Parathyroid adenoma (tissue), 2 donors: Measurements from ENCODE around the gene SLC22A17.
A peak's percentile ranks its signal among the peaks of the same experiment; 100 is the strongest.

Experiments used
- H2AFZ ChIP-seq: fragments of 300-600 bp; sonication (generic); one replicate; pipeline ENCODE4 v1.7.0; 2017; ENCODE audit warnings: antibody characterized with exemption, mild to moderate bottlenecking
- H3K27ac ChIP-seq: fragments of 300-600 bp; sonication (generic); one replicate; pipeline ENCODE4 v1.7.0; 2017
- H3K27me3 ChIP-seq: fragments of 300-600 bp; sonication (generic); one replicate; pipeline ENCODE4 v1.7.0; 2017; ENCODE audit warnings: low read length; ENCODE audit not compliant: control insufficient read depth, insufficient read depth
- H3K36me3 ChIP-seq: fragments of 300-600 bp; sonication (generic); one replicate; pipeline ENCODE4 v1.7.0; 2017; ENCODE audit warnings: low read length; ENCODE audit not compliant: control insufficient read depth, insufficient read depth
- H3K4me1 ChIP-seq: fragments of 300-600 bp; sonication (generic); one replicate; pipeline ENCODE4 v1.7.0; 2017; ENCODE audit warnings: control low read depth
- H3K4me2 ChIP-seq: fragments of 300-600 bp; sonication (generic); one replicate; pipeline ENCODE4 v1.7.0; 2017; ENCODE audit warnings: low read length
- H3K4me3 ChIP-seq: fragments of 300-600 bp; sonication (generic); one replicate; pipeline ENCODE4 v1.7.0; 2017; ENCODE audit warnings: low read depth, low read length
- H3K79me2 ChIP-seq: fragments of 300-600 bp; sonication (generic); one replicate; pipeline ENCODE4 v1.7.0; 2017; ENCODE audit warnings: control low read depth
- H3K9ac ChIP-seq: fragments of 300-600 bp; sonication (generic); one replicate; pipeline ENCODE4 v1.7.0; 2017; ENCODE audit warnings: mild to moderate bottlenecking
- H3K9me3 ChIP-seq: fragments of 300-600 bp; sonication (generic); one replicate; pipeline ENCODE4 v1.7.0; 2017; ENCODE audit warnings: low read length; ENCODE audit not compliant: control insufficient read depth
- CTCF ChIP-seq: fragments of 300-600 bp; sonication (generic); IDR thresholded peaks from one replicate; pipeline ENCODE4 v1.7.0; 2017; ENCODE audit warnings: antibody characterized with exemption, mild to moderate bottlenecking
- donor health status: primary hyperparathyroidism.

SLC22A17 gene

GRCh38 chr14:23354990-23355389 is 2.3 kb upstream of the SLC22A17 start:
- H3K9me3 ChIP-seq: no peaks in the 10 kb centered on the region
- H3K4me2 ChIP-seq: no peak overlapping the region
- H2AFZ ChIP-seq: no peak overlapping the region
- no peak for TF ChIP-seq CTCF
- no peak overlapping the region for H3K27ac ChIP-seq
- H3K79me2 ChIP-seq: no peaks in the 10 kb centered on the region
- peaks cover 7% of the 10 kb centered on the region for H3K4me1 ChIP-seq
- no peaks in the 10 kb centered on the region for H3K36me3 ChIP-seq
- H3K9ac ChIP-seq: no peak overlapping the region
- no peak overlapping the region for H3K4me3 ChIP-seq
- no peaks in the 10 kb centered on the region for H3K27me3 ChIP-seq

GRCh38 chr14:23353433-23353780 is 720 bp upstream of the SLC22A17 start:
- H3K36me3 ChIP-seq: no peaks in the 10 kb centered on the region
- no peaks in the 10 kb centered on the region for H3K9me3 ChIP-seq
- H3K4me3 ChIP-seq: no peak overlapping the region
- no peaks in the 10 kb centered on the region for H3K79me2 ChIP-seq
- TF ChIP-seq CTCF: no peak
- peaks cover 7% of the 10 kb centered on the region for H3K4me1 ChIP-seq
- no peak overlapping the region for H3K4me2 ChIP-seq
- H3K27ac ChIP-seq: no peak overlapping the region
- H3K9ac ChIP-seq: no peak overlapping the region
- no peaks in the 10 kb centered on the region for H3K27me3 ChIP-seq
- no peak overlapping the region for H2AFZ ChIP-seq

- Histone ChIP-seq H3K4me1 (peaks cover 7% of the 10 kb centered on the region), H3K9me3 (no peaks in the 10 kb centered on the region), H2AFZ (peak overlapping the region; percentile 89), H3K9ac (peak overlapping the region; percentile 56), H3K4me2 (peak overlapping the region; percentile 91), H3K4me3 (peak overlapping the region; percentile 51), H3K27ac (peak overlapping the region; percentile 39), H3K79me2 (no peaks in the 10 kb centered on the region), H3K36me3 (no peaks in the 10 kb centered on the region), H3K27me3 (no peaks in the 10 kb centered on the region)
- no peak for TF ChIP-seq CTCF
Observed at GRCh38 chr14:23351681-23352505, 794 bp downstream of the SLC22A17 start.

- Histone ChIP-seq H3K9me3 (no peaks in the 10 kb centered on the region), H2AFZ (no peak overlapping the region), H3K9ac (no peak overlapping the region), H3K4me2 (no peak overlapping the region), H3K4me1 (peaks cover 7% of the 10 kb centered on the region), H3K27me3 (no peaks in the 10 kb centered on the region), H3K27ac (no peak overlapping the region), H3K36me3 (no peaks in the 10 kb centered on the region), H3K4me3 (no peak overlapping the region), H3K79me2 (no peaks in the 10 kb centered on the region)
- no peak for TF ChIP-seq CTCF
Observed at GRCh38 chr14:23349156-23349845, 3.4 kb downstream of the SLC22A17 start.
